Right lung (tissue), 5 donors: ENCODE data around the gene EHBP1. TPM values are rescaled to one million over a fixed set of nuclear protein-coding genes. Genes with fewer than 3 reads are reported as not detected.
"Not testable (repeated sequence)": the region's sequence is repeated elsewhere in the genome, so short reads cannot be mapped to it uniquely, and the experiment has no call there.

Source experiments
- DNase-seq, 2 donors: peaks; one replicate each; pipeline ENCODE4 v3.0.0-alpha.2; 2013
- polyA plus RNA-seq, 5 donors: library from polyadenylated mRNA; unstranded; fragments of 120-200 nt; gene quantifications; one replicate each; pipeline versions ENCODE4 v1.2.1 to v1.2.3, GENCODE V29; 2013; ENCODE audit warnings: inconsistent platforms in 1 of 5, low replicate concordance in 1 of 5; ENCODE audit not compliant: insufficient read length in 5 of 5, insufficient read depth in 1 of 5

The EHBP1 gene
- polyA plus RNA-seq, 5 donors = 30.5 to 48.4 (median 39.6) TPM

- DNase-seq = no peak
These were observed 26.8 kb downstream of the EHBP1 start for GRCh38 chr2:62732262-62732777.

DNA sequence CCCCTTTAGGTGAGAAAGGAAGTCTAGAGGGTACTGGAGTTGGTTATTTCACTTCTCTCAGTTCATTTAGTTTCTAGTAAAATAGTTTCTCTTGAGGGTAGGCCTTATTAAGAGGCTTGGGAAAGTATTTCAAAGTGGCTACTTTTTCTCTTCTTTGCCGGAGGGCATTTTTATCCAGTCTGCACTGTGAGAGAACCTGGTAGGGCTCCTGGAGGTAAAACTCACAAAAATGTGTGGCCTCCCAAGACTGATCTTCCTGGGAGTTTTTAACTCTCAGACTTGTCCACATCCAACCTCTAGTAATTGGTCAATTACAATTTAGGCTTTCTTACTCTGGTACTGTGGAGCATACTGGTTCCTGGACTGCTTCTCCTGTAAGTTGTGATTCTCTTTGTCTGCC, 28.0 kb downstream of the EHBP1 start:
- DNase-seq = no peak

DNA sequence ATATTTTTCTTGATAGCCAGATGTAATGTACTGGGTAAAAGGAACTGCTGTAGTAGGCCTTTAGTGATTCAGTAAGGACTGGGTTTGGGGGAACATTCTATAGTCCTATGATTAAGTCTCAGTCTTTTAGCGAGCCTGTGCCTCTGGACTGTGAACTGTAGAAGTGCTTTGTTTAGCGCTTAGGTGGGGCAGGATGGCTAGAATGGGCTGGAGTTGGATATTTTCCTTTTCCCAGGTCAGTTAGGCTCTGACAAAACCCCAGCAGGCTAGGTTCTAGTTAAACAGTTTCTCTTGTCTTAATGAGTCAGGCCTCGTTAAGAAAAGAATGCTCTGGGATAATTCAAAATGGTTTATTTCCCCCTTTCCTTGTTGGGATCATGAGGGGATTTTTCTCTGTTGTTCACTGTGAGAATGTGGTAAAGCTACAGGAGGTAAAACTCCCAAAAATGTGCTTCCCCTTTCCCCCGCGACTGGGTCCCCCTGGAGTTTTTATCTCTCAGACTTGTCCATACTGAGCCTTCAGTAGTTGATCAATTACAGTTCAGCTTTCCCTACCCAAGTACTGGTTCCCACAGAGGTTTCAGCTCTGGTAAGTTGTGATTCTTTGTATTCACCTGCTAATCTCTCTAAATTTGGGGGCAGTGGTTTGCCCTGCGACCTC, 31.5 kb downstream of the EHBP1 start:
- no peak for DNase-seq

GRCh38 chr2:62738981-62739936, 33.7 kb downstream of the EHBP1 start:
- DNase-seq = no peak

DNA sequence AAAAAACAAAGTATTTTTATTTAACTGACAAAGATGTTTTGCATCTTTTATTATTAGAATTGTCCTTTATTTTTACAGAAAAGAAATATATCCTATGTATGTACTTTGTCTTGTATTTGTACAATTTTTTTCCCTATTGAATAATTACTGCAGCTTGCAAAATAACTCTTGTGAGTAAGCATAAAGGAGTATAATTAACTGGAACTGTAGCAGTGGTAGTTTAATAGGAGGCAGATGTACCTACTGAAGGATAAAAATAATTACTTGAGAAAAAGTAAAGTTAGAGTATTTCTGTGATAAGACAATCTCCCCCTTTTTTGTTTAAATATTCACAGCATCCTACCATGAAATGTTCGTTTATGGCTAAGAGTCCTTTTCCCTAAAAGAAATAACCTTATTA, 34.7 kb downstream of the EHBP1 start:
- DNase-seq = no peak

- DNase-seq = no peak
These were observed 35.6 kb downstream of the EHBP1 start for GRCh38 chr2:62741127-62741526.

DNA sequence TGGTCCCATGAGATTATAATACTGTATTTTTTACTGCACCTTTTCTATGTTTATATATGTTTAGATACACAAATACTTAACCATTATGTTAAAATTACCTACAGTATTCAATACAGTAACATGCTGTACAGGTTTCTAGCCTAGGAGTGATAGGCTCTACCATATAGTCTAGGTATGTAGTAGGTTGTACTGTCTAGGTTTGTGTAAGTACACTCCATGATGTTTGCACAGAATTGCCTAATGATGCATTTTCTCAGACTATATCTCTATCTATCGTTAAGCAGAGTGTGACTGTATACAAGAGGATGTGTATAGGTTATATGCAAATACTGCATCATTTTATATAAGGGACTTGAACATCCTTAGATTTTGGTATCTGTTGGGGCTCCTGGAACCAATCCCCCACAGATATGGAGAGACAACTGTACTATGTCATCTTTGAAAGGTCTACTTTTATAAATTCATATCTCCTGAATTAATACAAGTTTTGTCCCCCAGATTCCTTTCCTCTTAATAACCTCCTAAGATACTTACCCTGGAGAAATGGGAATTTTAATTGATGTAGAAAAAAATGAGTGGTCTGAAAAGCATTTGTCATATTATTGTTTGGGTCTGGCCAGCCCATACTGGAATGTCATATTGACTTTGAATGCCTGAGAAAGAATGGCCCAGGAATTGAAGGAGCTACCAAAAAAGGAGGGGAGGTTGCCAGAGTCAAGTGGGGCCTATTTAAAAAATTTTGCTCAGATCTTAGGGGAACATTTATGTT, 36.6 kb downstream of the EHBP1 start:
- DNase-seq = no peak

DNA sequence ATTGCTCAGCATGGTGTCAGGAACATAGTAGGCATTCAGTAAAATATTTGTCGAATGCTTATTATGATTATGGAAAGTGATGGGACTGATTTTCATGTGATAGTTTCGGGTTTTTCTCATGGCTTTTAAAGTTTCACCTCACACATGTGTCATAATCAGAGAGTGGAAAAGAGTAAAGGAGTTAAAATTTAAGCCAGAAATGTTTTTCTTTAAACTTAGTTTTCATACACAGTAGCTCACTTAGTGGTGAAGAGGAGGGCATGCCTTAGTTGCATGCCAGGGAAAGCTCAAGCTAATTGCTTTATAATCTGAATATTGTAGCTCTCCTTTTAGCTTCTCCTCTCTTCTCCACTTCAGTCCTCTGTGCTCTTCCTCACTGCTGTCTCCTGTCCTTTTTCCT, 38.0 kb downstream of the EHBP1 start:
- DNase-seq = no peak

DNA sequence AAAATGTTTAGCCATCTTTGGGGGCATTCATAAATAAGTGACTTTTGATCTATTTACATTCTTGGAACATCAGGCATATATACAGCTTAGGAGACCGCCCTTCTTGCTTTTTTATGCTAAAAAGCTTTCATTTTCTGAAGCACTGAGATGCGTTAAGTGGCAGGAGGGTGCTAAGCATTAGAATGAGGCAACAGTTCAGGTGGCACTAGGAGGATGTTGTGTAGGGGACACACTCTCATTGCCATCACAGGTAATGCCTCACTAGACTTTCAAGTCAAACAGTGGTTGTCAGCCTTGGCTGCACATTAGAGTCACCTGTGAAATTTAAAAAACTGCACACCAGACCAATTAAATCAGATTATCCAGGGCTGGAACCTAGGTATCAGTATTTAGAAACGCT, 39.1 kb downstream of the EHBP1 start:
- DNase-seq = no peak

GRCh38 chr2:62745891-62746481, 40.5 kb downstream of the EHBP1 start:
- no peak for DNase-seq

GRCh38 chr2:62747169-62747568, 41.7 kb downstream of the EHBP1 start:
- DNase-seq = no peak

GRCh38 chr2:62747876-62748275, 42.4 kb downstream of the EHBP1 start:
- DNase-seq = no peak

- not testable (repeated sequence) for DNase-seq
These were observed 43.6 kb downstream of the EHBP1 start for GRCh38 chr2:62749111-62749510.

DNA sequence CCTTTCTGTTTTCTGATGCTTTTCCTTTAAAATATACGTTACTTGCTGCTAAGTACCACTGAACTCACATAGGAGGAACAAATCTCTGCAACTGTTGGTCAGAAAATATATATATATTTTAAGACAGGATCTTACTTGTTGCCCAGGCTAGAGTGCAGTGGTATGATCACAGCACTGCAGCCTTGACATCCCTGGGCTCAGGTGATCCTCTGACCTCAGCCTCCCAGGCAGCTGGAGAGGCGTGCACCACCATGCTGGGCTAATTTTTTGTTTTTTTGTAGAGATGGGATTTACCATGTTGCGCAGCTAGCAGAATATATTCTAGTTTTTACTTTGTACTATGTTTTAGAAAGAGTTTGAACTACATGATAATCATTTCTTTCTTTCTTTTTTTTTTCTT, 51.5 kb downstream of the EHBP1 start:
- no peak for DNase-seq

DNA sequence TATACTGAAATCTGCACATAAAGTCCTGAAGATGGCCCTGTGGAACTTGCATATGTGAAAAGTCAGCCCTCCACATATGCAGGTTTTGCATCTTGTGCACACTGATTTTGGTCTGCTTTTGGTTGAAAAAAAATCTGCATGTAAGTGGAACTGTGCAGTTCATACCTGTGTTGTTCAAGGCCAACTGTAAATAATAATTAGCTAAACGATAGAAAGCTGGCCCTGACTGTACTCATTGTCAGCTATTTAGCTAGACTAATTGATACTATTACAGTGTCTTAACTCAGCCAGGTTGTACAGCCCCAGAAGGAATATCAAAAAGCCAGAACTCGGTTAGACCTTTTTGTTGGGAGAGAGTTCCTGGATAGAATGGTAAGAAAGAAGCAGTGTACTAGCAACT, 54.5 kb downstream of the EHBP1 start:
- no peak for DNase-seq

GRCh38 chr2:62760555-62760954, 55.0 kb downstream of the EHBP1 start:
- no peak for DNase-seq

GRCh38 chr2:62765619-62766376, 60.3 kb downstream of the EHBP1 start:
- no peak for DNase-seq

GRCh38 chr2:62768615-62769014, 63.1 kb downstream of the EHBP1 start:
- no peak for DNase-seq

- no peak for DNase-seq
These were observed 65.1 kb downstream of the EHBP1 start for GRCh38 chr2:62770629-62771028.

DNA sequence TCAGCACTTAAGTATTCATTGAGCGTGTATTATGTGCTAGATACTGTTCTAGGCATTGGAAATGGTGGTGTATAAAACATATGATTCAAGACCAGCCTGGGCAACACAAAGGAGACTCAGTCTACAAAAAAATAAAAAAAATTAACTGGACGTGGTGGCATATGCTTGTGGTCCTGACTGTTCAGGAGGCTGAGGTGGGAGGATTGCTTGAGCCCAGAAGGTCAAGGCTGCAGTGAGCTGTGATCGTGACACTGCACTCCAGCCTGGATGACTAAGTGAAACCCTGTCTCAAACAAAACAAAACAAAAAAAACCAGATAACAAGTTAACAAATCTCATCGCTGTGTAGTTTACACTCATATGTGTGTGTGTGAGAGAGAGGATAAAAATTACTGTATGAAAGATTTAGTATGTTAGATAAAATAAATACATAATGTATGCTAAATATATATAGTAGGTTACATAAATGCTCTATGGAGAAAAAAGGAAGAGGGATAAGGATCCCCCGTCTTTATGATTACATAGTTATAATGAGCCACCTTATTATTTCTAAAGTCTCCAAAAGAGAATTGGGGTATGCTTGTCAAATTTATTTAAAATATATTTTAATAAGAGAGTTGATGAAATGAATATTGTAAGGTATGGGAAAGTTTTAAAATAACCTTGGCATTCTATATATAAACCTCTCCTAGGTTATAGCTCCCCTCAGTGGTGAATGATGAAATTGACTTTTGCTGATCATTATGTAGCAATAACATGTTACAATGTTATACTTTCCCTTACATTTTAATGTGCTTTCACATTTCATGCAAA, 69.2 kb downstream of the EHBP1 start:
- DNase-seq = peak; percentile 33 to 50
